Stimulated activated CD4-positive, alpha-beta T cell treated with anti-CD3 and anti-CD28 coated beads, Interleukin-2, amount 100 ng/mL, for 4 hours (primary cell): ENCODE data around the gene AGBL1.

Experiments used
- DNase-seq: peaks from one replicate; pipeline ENCODE4 v3.0.0-alpha.2; 2020; ENCODE audit warnings: low read depth

The AGBL1 gene

DNA sequence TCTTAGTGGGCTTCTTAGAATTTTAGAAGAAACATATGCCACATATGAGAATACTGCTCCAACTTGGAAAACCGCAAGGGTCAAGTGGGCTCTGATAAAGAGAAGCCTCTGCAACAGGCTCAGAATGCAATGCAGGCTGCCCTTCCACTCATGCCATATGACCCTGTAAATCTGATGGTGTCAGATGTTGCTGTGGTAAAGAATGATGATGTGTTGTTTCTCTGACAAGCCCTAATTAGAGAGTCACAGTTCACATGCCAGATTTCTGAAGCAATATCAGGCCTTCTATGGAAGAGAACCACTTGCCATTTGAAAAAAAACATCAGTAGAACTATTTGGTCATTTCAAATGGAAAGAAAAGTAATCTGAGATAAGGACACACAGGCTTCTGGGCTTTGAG is 749.6 kb downstream of the AGBL1 start:
- DNase-seq, result no peak

DNA sequence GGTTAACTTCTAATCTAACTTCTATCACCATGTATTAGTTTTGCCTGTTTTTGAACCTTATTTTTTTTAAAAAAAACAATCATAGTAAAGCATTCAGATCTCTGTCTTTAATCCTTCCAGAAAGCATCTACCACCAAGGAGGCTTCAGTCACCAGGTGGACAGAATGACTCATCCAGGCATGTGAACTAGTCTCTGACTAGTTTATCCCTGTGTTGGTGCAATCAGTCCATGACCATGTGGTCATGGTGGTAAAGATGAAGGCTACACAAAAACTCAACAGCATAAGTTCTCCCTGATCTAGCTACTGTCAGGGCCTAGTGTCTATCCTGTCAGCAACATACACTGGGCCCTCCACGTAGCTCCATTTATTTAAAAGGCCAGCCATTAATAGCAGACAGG is 750.6 kb downstream of the AGBL1 start:
- DNase-seq, result no peak

GRCh38 chr15:86833595-86833994 is 753.9 kb downstream of the AGBL1 start:
- DNase-seq, result no peak

DNA sequence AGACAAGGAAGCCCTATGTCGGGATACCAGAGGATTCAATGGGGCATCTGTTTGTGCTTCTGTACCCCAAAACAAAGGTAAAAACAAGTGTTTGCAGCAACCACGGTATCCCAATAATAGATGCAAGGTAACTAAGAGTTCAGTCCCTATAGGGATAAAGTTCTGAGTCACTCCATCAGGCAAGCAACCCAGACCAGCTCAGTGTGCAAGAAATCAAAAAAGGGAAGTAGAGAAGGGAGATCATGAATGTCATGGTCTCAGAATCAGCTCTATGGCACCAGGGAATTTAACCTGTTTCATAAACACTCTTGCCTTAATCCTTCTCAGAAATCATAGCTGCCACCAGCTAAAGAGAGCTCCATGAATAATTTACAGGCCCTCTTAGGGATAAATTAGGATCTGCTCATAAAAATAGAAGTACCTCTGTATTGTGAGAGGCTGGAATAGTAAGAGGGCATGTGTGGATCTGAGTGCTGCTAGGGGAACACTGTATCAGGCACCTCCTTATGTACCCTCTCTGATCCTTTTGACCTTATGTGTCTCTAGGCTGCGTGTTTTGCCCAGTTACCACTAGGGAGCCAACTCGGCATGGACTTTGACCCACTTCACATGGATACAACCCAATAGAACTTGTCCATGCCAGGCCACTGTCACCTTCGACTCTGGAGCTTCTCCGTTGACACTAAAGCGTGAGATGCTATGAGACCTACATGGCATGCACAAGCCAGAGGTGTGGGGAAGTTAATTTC is 754.6 kb downstream of the AGBL1 start:
- no peak for DNase-seq

DNA sequence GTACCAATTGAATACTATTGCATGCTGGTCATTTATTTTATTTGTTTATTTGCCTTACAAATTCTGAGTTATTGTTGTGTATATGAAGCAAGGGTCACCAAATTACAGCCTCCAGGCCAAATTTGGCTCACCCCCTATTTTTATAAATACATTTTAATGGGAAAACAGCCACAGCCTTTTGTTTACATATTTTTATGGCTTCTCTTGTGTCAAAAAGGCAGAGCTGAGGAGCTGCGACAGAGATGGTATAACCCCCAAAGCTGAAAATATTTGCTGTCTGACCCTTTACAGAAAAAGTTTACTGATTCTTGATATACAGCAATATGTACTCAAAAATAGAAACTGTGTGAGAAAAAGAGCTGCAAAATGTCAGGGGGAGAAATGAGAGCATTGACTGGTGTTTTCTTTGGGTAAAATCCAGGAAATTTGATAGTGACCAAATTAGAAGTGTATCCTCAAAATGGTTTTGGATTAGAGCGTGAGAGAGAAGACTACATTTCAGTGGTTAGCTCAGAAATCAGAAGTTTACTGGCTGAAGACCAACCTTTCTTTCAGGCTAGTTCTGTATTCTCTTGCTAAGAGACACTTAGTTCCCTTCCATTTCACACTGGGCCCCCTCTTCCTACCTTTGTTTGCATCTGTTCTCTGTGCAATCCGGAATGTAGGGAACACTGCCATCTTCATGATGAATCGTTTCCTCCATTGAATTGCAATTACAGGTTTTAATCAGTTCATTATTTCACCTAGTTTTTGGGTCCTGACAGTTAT is 757.8 kb downstream of the AGBL1 start:
- no peak for DNase-seq

GRCh38 chr15:86839502-86839901 is 759.8 kb downstream of the AGBL1 start:
- DNase-seq, result no peak

DNA sequence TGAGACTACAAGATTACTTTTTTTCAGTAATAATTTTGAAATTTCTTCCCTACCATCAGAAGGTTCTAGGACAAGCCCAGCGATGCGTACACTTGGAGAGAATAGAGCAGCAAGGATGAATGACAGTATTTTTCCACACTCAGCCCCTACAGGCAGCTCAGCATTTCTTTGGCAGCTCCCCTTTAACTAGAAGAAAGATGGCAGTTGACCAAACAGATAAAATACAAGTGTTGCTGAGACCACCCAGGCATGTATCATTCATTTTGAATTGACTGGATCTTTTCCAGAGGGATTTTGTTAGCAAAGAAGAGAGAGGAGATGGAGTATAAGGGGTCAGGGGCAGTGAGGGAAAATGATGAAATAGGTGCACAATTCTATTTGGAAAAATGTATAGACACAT is 761.3 kb downstream of the AGBL1 start:
- no peak for DNase-seq

GRCh38 chr15:86842199-86842598 is 762.5 kb downstream of the AGBL1 start:
- DNase-seq, result no peak

DNA sequence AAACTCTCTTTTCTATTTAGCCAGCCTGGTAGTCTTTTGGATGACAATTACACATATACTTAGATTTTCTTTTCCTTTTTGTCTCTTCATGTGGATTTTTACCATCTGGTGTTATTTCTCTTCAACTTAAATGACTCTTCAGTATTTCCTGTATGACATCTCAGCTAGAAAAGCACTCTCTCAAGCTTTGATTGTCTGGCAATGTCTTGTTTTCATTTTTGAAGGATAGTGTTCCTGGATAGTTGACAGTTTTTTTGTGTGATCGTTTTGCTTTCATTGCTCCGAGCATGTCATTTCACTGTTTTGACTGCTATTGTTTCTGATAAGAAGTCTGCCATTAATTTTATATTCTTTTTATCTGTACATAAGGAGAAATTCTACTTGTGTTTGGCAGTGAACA is 766.4 kb downstream of the AGBL1 start:
- DNase-seq, result no peak

DNA sequence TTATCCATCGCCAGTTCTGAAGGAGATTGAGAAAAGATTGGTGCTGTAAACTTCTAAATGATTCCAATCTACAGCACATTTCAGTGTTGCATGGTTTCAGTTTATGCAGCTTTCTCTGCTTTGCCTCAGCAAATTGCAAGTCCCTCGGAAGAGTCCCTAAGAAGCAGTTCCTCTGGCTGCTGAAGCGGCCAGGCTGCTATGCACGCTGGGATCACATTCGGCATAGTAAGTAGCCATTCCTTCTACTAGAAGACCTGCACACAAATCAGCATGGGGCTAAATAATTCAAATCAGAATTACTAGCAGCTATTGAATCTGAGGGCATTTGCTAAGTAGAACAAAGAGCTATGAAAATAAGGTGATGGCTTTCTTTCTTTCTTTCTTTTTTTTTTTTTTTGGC is 769.5 kb downstream of the AGBL1 start:
- no peak for DNase-seq

DNA sequence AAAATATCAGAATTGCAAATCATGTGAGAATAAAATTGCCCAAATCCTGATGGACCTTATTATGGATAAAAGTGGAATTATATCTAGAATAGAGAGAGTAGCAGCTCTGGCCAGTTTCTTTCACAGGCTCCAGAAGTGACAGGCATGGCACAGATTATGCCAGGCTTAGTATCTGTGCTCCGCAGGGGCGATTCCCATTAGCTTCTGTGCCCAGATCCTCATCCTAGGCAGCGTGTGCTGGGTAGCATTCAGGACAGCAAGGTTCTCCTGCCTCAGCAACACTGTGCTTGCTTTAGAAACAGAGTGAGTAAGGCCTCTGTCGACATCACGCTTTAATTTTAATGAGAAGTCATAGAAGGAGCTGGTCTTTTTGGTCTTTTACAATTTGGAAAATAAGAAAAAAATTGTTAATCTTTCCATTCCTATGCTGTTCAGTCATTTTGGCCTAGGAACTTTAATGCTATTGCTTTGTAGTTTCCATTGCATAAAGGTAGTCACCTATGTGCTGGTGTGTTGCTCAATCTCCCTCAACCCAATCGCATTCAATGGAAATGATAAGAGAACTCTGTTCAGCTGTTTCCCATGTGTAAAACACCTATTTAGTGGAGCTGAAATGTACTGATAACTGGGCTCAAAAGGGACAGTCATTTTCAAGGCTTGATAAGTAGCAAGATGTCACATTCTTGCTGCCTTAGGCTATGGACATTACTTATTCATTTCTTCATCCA is 770.1 kb downstream of the AGBL1 start:
- no peak for DNase-seq

GRCh38 chr15:86850939-86851338 is 771.3 kb downstream of the AGBL1 start:
- DNase-seq, result no peak

DNA sequence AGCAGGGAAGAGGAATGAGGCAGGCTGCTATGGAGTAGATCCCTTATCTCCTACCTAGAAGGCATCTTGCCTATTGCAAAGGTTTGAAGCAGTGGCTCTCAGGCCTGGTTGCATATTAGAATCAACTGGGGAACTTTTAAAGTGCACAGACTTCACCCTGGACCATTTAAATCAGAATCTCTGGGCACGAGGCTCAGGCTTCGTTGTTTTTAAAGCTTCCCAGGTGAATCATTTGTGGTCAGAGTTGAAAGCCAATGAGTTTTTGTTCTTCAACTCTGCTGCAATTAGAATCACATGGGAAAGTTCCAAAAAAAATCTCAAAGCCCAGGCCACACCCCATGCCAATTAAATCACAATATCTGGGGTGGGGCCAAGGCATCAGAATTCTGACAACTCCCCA is 773.1 kb downstream of the AGBL1 start:
- DNase-seq, result no peak

DNA sequence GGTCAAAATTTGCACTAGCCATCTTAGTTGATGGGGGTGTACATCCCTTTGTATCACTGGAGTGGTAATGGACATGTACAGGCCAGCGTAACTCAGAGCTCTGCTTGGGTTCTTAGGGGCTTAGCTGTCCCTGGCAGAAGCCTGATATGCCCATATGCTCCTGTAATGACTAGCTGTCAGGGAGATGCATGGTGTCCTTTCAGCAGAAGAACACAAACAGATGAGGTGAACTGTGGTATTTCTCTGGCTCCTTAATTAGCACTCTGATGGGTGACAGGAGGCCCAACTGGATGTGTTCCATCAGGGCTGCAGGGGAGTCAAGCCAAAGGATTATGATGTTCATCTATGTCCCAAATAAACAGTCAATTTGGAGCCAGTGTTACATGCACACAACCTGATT is 774.5 kb downstream of the AGBL1 start:
- no peak for DNase-seq

DNA sequence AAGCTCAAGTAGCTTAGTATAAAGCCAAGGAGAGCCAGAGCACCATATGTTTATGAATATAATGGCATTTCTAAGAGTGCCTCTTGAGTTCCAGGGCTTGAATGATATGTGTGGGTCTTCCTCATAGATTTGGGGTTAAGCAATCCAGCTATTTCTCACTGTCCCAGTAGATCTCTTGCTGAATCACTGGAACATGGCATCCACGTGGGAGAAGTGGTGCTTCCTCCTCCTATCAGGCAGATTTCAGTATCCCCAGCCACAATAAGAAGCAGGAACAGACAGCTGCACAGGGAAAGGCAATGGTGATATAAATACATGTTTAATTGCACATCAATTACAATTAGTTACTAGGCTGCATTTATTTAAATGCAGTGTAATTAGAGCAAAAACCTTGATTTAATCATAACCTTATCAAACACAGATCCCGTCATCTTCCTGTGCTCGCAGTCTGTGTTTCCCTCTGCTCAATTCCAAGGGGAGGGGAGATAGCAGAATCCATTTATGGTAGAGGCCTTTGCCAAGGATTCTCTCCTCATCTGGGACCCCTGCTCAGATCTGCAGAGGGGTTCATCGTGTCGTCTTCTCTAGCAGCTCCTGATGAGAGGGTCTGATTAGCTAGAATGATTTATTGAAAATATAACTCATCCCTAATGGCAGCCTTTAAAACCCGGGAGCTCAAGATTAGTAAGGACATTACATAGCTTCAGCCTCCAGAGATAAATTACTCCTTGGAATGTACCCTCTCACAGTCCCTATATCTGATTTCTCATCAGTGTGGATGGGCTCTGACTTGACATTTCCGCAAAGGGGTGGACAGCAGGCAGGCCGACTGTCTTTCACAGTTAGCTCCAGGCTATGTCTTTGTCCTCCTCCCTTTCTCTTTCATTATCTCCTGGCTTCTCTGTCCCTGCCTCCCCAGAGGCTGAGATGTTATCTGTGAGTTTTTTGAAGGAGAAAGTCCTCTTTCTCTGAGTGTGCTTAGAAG is 775.9 kb downstream of the AGBL1 start:
- no peak for DNase-seq

DNA sequence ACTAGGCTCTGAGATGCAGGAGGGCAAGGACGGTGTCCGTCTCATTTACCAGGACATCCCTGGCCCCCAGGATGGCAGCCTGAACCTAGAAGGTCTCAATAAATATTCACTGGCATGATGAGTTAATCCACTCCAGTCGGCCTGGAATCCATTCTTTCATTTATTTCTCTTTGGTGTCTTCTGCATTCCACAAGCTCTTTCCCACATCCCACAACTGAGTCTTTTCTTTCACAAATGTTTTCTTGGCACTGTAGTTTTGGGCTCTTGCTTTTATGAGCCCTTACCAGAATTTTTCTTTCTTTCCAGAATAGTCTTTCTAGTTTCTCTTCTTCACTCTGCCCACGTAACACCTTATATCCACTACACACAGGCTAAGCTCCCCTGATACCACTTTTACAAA is 778.0 kb downstream of the AGBL1 start:
- no peak for DNase-seq

GRCh38 chr15:86863226-86863915 is 783.7 kb downstream of the AGBL1 start:
- no peak for DNase-seq

- no peak for DNase-seq
Observed at GRCh38 chr15:86865920-86866319, 786.2 kb downstream of the AGBL1 start.

DNA sequence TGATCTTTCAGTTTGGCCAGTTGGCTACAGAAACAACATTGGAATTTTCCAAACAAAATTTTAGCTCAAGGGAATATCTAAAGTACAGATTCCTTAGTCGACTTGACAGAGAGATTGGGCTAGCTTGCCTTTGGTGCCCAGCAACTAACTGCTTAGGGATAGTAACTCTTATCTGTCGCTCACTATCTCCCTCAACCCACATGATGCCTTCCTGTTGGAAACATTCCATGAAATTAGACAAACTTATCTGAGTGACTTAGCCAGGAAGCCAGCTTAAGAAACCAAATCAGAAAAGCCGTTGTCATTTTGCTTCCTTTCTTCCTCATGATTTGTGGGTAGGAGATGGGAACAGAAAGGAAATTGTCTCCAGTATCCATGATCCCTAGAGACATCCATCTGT is 791.2 kb downstream of the AGBL1 start:
- DNase-seq, result no peak

- no peak for DNase-seq
Observed at GRCh38 chr15:86871964-86872363, 792.3 kb downstream of the AGBL1 start.

DNA sequence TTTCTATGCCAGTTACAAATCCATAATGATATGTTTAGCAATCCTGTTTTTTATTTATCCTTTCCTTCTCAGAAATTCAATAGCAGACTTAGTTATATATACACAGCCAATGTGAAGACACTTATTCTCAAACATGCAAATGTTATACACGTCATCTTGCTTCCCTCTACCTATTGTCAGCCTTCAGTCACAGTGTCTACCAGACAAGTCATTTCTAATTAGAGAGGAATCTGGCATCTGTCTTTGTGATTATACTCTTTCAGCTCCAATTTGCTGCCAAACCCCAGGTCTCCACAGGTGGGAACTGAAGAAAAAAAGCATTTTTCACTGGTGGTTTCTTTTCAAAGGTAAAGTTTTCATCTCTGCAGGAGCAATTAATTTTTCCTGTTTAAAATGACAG is 793.1 kb downstream of the AGBL1 start:
- no peak for DNase-seq
